Lower leg skin (tissue), 3 donors: ENCODE results near the gene H6PD.

Source experiments
- CTCF ChIP-seq, 3 donors: fragments of 450-650 bp; IDR thresholded peaks; one replicate each; pipeline ENCODE4 v1.5.1; 2016; ENCODE audit warnings: antibody characterized with exemption in 3 of 3, mild to moderate bottlenecking in 3 of 3, moderate library complexity in 2 of 3
- POLR2A ChIP-seq, 2 donors: fragments of 450-650 bp; IDR thresholded peaks; one replicate each; pipeline ENCODE4 v1.6.1; 2016 to 2017; ENCODE audit warnings: antibody characterized with exemption in 2 of 2, mild to moderate bottlenecking in 1 of 2, moderate library complexity in 1 of 2

- TF ChIP-seq CTCF (IDR thresholded peaks at IDR 0.05): no peak
- no peak for TF ChIP-seq POLR2A (IDR thresholded peaks at IDR 0.05)
Observed at GRCh38 chr1:9194024-9194423, 40.5 kb upstream of the H6PD start.
